GM21367 (cell line): ENCODE measurements around the gene ERVFRD-1.
A peak's percentile ranks its signal among the peaks of the same experiment; 100 is the strongest.
"Not testable (repeated sequence)": the region's sequence is repeated elsewhere in the genome, so short reads cannot be mapped to it uniquely, and the experiment has no call there.

Experiments used
- ATAC-seq: cut with Tn5 transposase; IDR thresholded peaks from one replicate; pipeline ENCODE4 v1.9.1; 2021; ENCODE audit not compliant: unreplicated experiment

Gene ERVFRD-1

GRCh38 chr6:11092668-11093375 is 18.7 kb downstream of the ERVFRD-1 start:
- ATAC-seq = peak; percentile 38

GRCh38 chr6:11091141-11091540 is 20.4 kb downstream of the ERVFRD-1 start:
- not testable (repeated sequence) for ATAC-seq

- no peak for ATAC-seq
Measured at GRCh38 chr6:11089695-11090094, 21.8 kb downstream of the ERVFRD-1 start.

- ATAC-seq = not testable (repeated sequence)
Measured at GRCh38 chr6:11087141-11087812, 24.2 kb downstream of the ERVFRD-1 start.

GRCh38 chr6:11085758-11086435 is 25.6 kb downstream of the ERVFRD-1 start:
- ATAC-seq = no peak

- no peak for ATAC-seq
Measured at GRCh38 chr6:11083956-11084355, 27.6 kb downstream of the ERVFRD-1 start.

GRCh38 chr6:11083491-11083890 is 28.0 kb downstream of the ERVFRD-1 start:
- ATAC-seq = no peak

GRCh38 chr6:11080296-11080695 is 31.2 kb downstream of the ERVFRD-1 start:
- no peak for ATAC-seq

- ATAC-seq = no peak
Measured at GRCh38 chr6:11078266-11078665, 33.3 kb downstream of the ERVFRD-1 start.

GRCh38 chr6:11076540-11076939 is 35.0 kb downstream of the ERVFRD-1 start:
- no peak for ATAC-seq

- no peak for ATAC-seq
Measured at GRCh38 chr6:11072101-11072500, 39.4 kb downstream of the ERVFRD-1 start.

- ATAC-seq = no peak
Measured at GRCh38 chr6:11069760-11070159, 41.8 kb downstream of the ERVFRD-1 start.

- ATAC-seq = no peak
Measured at GRCh38 chr6:11067348-11067747, 44.2 kb downstream of the ERVFRD-1 start.

- no peak for ATAC-seq
Measured at GRCh38 chr6:11066505-11067347, 44.8 kb downstream of the ERVFRD-1 start.

GRCh38 chr6:11065436-11066202 is 45.9 kb downstream of the ERVFRD-1 start:
- ATAC-seq = no peak

- ATAC-seq = no peak
Measured at GRCh38 chr6:11064836-11065235, 46.7 kb downstream of the ERVFRD-1 start.

GRCh38 chr6:11062715-11063114 is 48.8 kb downstream of the ERVFRD-1 start:
- ATAC-seq = no peak

GRCh38 chr6:11062083-11062482 is 49.4 kb downstream of the ERVFRD-1 start:
- no peak for ATAC-seq

- no peak for ATAC-seq
Measured at GRCh38 chr6:11058406-11058805, 53.1 kb downstream of the ERVFRD-1 start.

- ATAC-seq = no peak
Measured at GRCh38 chr6:11056871-11057270, 54.7 kb downstream of the ERVFRD-1 start.
